HG03064 (cell line): ENCODE measurements around the gene INAFM1.
"Not testable (repeated sequence)": the region's sequence is repeated elsewhere in the genome, so short reads cannot be mapped to it uniquely, and the experiment has no call there.

ENCODE experiments used
- ATAC-seq: cut with Tn5 transposase; IDR thresholded peaks from one replicate; pipeline ENCODE4 v1.9.1; 2021; ENCODE audit warnings: low read depth; ENCODE audit not compliant: unreplicated experiment

The INAFM1 gene

GRCh38 chr19:47240996-47241918 lies 33.4 kb upstream of the INAFM1 start:
- ATAC-seq = no peak

- no peak for ATAC-seq
These were observed 32.6 kb upstream of the INAFM1 start for GRCh38 chr19:47241919-47242577.

GRCh38 chr19:47243364-47243775 lies 31.3 kb upstream of the INAFM1 start:
- ATAC-seq = no peak

- no peak for ATAC-seq
These were observed 30.7 kb upstream of the INAFM1 start for GRCh38 chr19:47243776-47244547.

- no peak for ATAC-seq
These were observed 27.2 kb upstream of the INAFM1 start for GRCh38 chr19:47247308-47247990.

- ATAC-seq = not testable (repeated sequence)
These were observed 21.7 kb upstream of the INAFM1 start for GRCh38 chr19:47253016-47253415.

- no peak for ATAC-seq
These were observed 21.2 kb upstream of the INAFM1 start for GRCh38 chr19:47253467-47253881.

GRCh38 chr19:47253970-47254369 lies 20.7 kb upstream of the INAFM1 start:
- ATAC-seq = no peak

GRCh38 chr19:47255879-47256692 lies 18.6 kb upstream of the INAFM1 start, which contains the start of gene CCDC9:
Gene CCDC9 (plus strand): TSS chr19:47256525. CDS start chr19:47258401, 1,876 bp downstream.
- peak; percentile 48 for ATAC-seq

- ATAC-seq = peak; percentile 56
These were observed 17.8 kb upstream of the INAFM1 start for GRCh38 chr19:47256693-47257410.

GRCh38 chr19:47257411-47258169 lies 17.1 kb upstream of the INAFM1 start:
- ATAC-seq = no peak

GRCh38 chr19:47258434-47258833 lies 16.3 kb upstream of the INAFM1 start:
- ATAC-seq = no peak

GRCh38 chr19:47258895-47259555 lies 15.7 kb upstream of the INAFM1 start:
- no peak for ATAC-seq

GRCh38 chr19:47260476-47260875 lies 14.2 kb upstream of the INAFM1 start:
- no peak for ATAC-seq

- not testable (repeated sequence) for ATAC-seq
These were observed 12.5 kb upstream of the INAFM1 start for GRCh38 chr19:47261946-47262793.

GRCh38 chr19:47264629-47265028 lies 10.1 kb upstream of the INAFM1 start:
- ATAC-seq = no peak
